Measurements from ENCODE around the gene MN1.

The MN1 gene

GRCh38 chr22:27800250-27801201 is 1.0 kb downstream of the MN1 start:
- no peak for DNase-seq (ENCODE audit: low read depth, low spot score)

- DNase-seq (ENCODE audit: low read depth, low spot score): no peak
These were observed 1.7 kb downstream of the MN1 start for GRCh38 chr22:27799827-27800249.

- no peak for DNase-seq (ENCODE audit: low read depth, low spot score)
These were observed 2.3 kb downstream of the MN1 start for GRCh38 chr22:27799015-27799826.

GRCh38 chr22:27798511-27799014 is 3.0 kb downstream of the MN1 start:
- no peak for DNase-seq (ENCODE audit: low read depth, low spot score)

GRCh38 chr22:27797520-27798391 is 3.8 kb downstream of the MN1 start:
- DNase-seq (ENCODE audit: low read depth, low spot score): no peak

- DNase-seq (ENCODE audit: low read depth, low spot score): no peak
These were observed 4.6 kb downstream of the MN1 start for GRCh38 chr22:27796829-27797519.

- no peak for DNase-seq (ENCODE audit: low read depth, low spot score)
These were observed 5.6 kb downstream of the MN1 start for GRCh38 chr22:27795696-27796517.

- no peak for DNase-seq (ENCODE audit: low read depth, low spot score)
These were observed 6.5 kb downstream of the MN1 start for GRCh38 chr22:27795053-27795452.

GRCh38 chr22:27794226-27794625 is 7.3 kb downstream of the MN1 start:
- no peak for DNase-seq (ENCODE audit: low read depth, low spot score)

GRCh38 chr22:27793576-27793975 is 8.0 kb downstream of the MN1 start:
- no peak for DNase-seq (ENCODE audit: low read depth, low spot score)

- DNase-seq (ENCODE audit: low read depth, low spot score): no peak
These were observed 8.9 kb downstream of the MN1 start for GRCh38 chr22:27792452-27793161.

GRCh38 chr22:27791859-27792241 is 9.7 kb downstream of the MN1 start:
- no peak for DNase-seq (ENCODE audit: low read depth, low spot score)

GRCh38 chr22:27791159-27791858 is 10.2 kb downstream of the MN1 start:
- no peak for DNase-seq (ENCODE audit: low read depth, low spot score)

- DNase-seq (ENCODE audit: low read depth, low spot score): no peak
These were observed 11.0 kb downstream of the MN1 start for GRCh38 chr22:27790376-27791158.

GRCh38 chr22:27788500-27789288 is 12.9 kb downstream of the MN1 start:
- DNase-seq (ENCODE audit: low read depth, low spot score): no peak

- DNase-seq (ENCODE audit: low read depth, low spot score): no peak
These were observed 14.6 kb downstream of the MN1 start for GRCh38 chr22:27786965-27787364.
